SK-N-SH (cell line): Measurements from ENCODE around the gene SLC7A14. TPM values are rescaled to one million over a fixed set of nuclear protein-coding genes. Genes with fewer than 3 reads are reported as not detected.

ENCODE experiments used
- CTCF ChIA-PET: fragments of 300-600, 350-600 bp; formaldehyde crosslinking; extraction: SDS; loops from one replicate; lab custom pipeline; 2021; lab: Yijun Ruan, JAX
- POLR2A ChIA-PET: fragments of 350-600 bp; sonication (Branson Sonifier 250); formaldehyde crosslinking; extraction: SDS; loops from one replicate; lab custom pipeline; 2020; ENCODE audit warnings: antibody characterized with exemption, inconsistent platforms; lab: Yijun Ruan, JAX
- DNase-seq: peaks from one replicate; pipeline ENCODE4 v3.0.0; 2012
- H2AFZ ChIP-seq: fragments of 200-600 bp; sonication (generic); 2 replicates; pipeline ENCODE4 v1.8.1; 2016; ENCODE audit warnings: antibody characterized with exemption, mild to moderate bottlenecking, low read depth
- H3F3A ChIP-seq: fragments of 200-600 bp; sonication (generic); replicated peaks from 2 replicates; pipeline ENCODE3; 2016; ENCODE audit warnings: antibody characterized with exemption, mild to moderate bottlenecking; ENCODE audit not compliant: insufficient read depth
- H3K27ac ChIP-seq, 2 experiments: fragments of 200-500 bp in 1 of 2; fragments of 200-600 bp in 1 of 2; sonication (Bioruptor generic) in 1 of 2; sonication (generic), shearing (Covaris generic) in 1 of 2; 2 replicates each; pipeline versions ENCODE4 v1.5.1 to v1.6.1; 2014 to 2016; ENCODE audit warnings: low read depth in 2 of 2, inconsistent platforms in 1 of 2, low read length in 1 of 2, mild to moderate bottlenecking in 1 of 2, mixed read lengths in 1 of 2
- H3K27me3 ChIP-seq: fragments of 200-600 bp; sonication (generic), shearing (Covaris generic); 2 replicates; pipeline ENCODE4 v1.6.1; 2016; ENCODE audit warnings: mixed run types; ENCODE audit not compliant: insufficient read depth
- H3K36me3 ChIP-seq, 2 experiments: fragments of 200-500 bp in 1 of 2; fragments of 200-600 bp in 1 of 2; sonication (Bioruptor generic) in 1 of 2; sonication (generic) in 1 of 2; replicated peaks in 1 of 2; 2 replicates each; pipeline versions ENCODE3 to v1.5.1; 2014 to 2016; ENCODE audit warnings: low read length in 1 of 2, mild to moderate bottlenecking in 1 of 2; ENCODE audit not compliant: insufficient read depth in 2 of 2, control insufficient read depth in 1 of 2
- H3K4me1 ChIP-seq, 2 experiments: fragments of 200-500 bp in 1 of 2; fragments of 200-600 bp in 1 of 2; sonication (Bioruptor generic) in 1 of 2; sonication (generic), shearing (Covaris generic) in 1 of 2; 2 replicates each; pipeline versions ENCODE4 v1.5.1 to v1.6.1; 2014 to 2016; ENCODE audit warnings: low read depth in 1 of 2, low read length in 1 of 2, mixed run types in 1 of 2; ENCODE audit not compliant: insufficient read depth in 2 of 2, control insufficient read depth in 1 of 2
- H3K4me2 ChIP-seq: fragments of 200-600 bp; sonication (generic), shearing (Covaris generic); 2 replicates; pipeline ENCODE4 v1.6.1; 2017; ENCODE audit warnings: mixed run types
- H3K4me3 ChIP-seq, 2 experiments: fragments of 200-500 bp in 1 of 2; fragments of 200-600 bp in 1 of 2; sonication (Bioruptor generic) in 1 of 2; sonication (generic), shearing (Covaris generic) in 1 of 2; 2 replicates each; pipeline versions ENCODE4 v1.5.1 to v1.8.1; 2014 to 2016; ENCODE audit warnings: low read depth in 2 of 2, inconsistent platforms in 1 of 2, low read length in 1 of 2, mild to moderate bottlenecking in 1 of 2, mixed read lengths in 1 of 2, moderate library complexity in 1 of 2
- H3K79me2 ChIP-seq: fragments of 200-600 bp; sonication (generic); 2 replicates; pipeline ENCODE4 v1.8.1; 2017; ENCODE audit warnings: mild to moderate bottlenecking; ENCODE audit not compliant: insufficient read depth
- H3K9ac ChIP-seq: fragments of 200-600 bp; sonication (generic); 2 replicates; pipeline ENCODE4 v1.6.1; 2017; ENCODE audit warnings: mixed run types
- H3K9me2 ChIP-seq: fragments of 200-600 bp; sonication (generic); 2 replicates; pipeline ENCODE4 v1.6.1; 2017; ENCODE audit warnings: mixed run types
- H3K9me3 ChIP-seq: fragments of 200-600 bp; sonication (generic); 2 replicates; pipeline ENCODE4 v1.6.1; 2017; ENCODE audit warnings: mixed run types, mild to moderate bottlenecking, moderate library complexity
- H4K20me1 ChIP-seq: fragments of 200-600 bp; sonication (generic); 2 replicates; pipeline ENCODE4 v1.6.1; 2017; ENCODE audit warnings: mild to moderate bottlenecking, mixed run types; ENCODE audit not compliant: insufficient read depth
- EP300 ChIP-seq, 2 experiments: IDR thresholded peaks; 2 replicates each; pipeline versions ENCODE4 v1.4.0 to v1.6.1; 2012; ENCODE audit warnings: borderline replicate concordance in 1 of 2, low read depth in 1 of 2, low read length in 1 of 2
- EZH2phosphoT487 ChIP-seq: fragments of 200-600 bp; sonication (generic); IDR thresholded peaks from 2 replicates; pipeline ENCODE4 v1.6.1; 2017; ENCODE audit warnings: low read depth, mixed run types, mild to moderate bottlenecking, antibody characterized with exemption, moderate library complexity, borderline replicate concordance
- PBX3 ChIP-seq: IDR thresholded peaks from 2 replicates; pipeline ENCODE4; 2012
- REST ChIP-seq: IDR thresholded peaks from 2 replicates; pipeline ENCODE4 v1.6.1; 2012; ENCODE audit warnings: mild to moderate bottlenecking, low read depth, low read length, moderate library complexity
- RXRA ChIP-seq: IDR thresholded peaks from 2 replicates; pipeline ENCODE4 v1.4.0; 2012; ENCODE audit warnings: low read depth, mild to moderate bottlenecking, borderline replicate concordance
- SIN3A ChIP-seq: IDR thresholded peaks from 2 replicates; pipeline ENCODE4 v1.6.1; 2012; ENCODE audit warnings: low read depth, mild to moderate bottlenecking, low read length, moderate library complexity, borderline replicate concordance
- SMC3 ChIP-seq: IDR thresholded peaks from 2 replicates; pipeline ENCODE4 v1.6.1; 2012; ENCODE audit warnings: low read depth, low read length, improper control_type of control experiment
- YY1 ChIP-seq: IDR thresholded peaks from 2 replicates; pipeline ENCODE4 v1.4.0; 2012; ENCODE audit warnings: low read depth, mild to moderate bottlenecking
- WGBS: methylation state at CpG from one replicate; pipeline ENCODE4 v1.1.6; 2017; ENCODE audit warnings: low lambda C conversion rate; 5-methylcytosine and 5-hydroxymethylcytosine counted together
- polyA plus RNA-seq, 3 experiments: library from polyadenylated mRNA; depleted of rRNA; stranded (reverse); fragments of >200 nt; gene quantifications; 2 replicates each; pipeline ENCODE4 v1.2.3, GENCODE V29; 2012
- TF ChIP-seq, protein P1 (sequence below): fragments of 200-600 bp; sonication (generic); IDR thresholded peaks from 2 replicates; pipeline ENCODE4 v1.6.1; 2017; ENCODE audit warnings: antibody characterized with exemption, mild to moderate bottlenecking, moderate library complexity
- TF ChIP-seq, protein P2 (sequence below): IDR thresholded peaks from 2 replicates; pipeline ENCODE4 v1.4.0; 2012; ENCODE audit warnings: low read depth, borderline replicate concordance

SLC7A14 gene
- polyA plus RNA-seq, 1 of the 3 experiments (the other 2 are of a cell fraction): 2.5 TPM

GRCh38 chr3:170566413-170566812 is 19.5 kb downstream of the SLC7A14 start:
- ChIA-PET POLR2A (no interaction called here), CTCF (interaction anchor here (0.8 to 1.0 kb wide), 2 partner anchors 43 to 153 kb away, joined by 3 to 4 read pairs; no protein-coding TSS in a partner anchor)
- no peak overlapping the region for H3K27ac ChIP-seq
- WGBS: 96% methylated on average over 2 of the region's 2 CpGs
- no peaks in the 10 kb centered on the region for H3K9me3 ChIP-seq
- H3K36me3 ChIP-seq: no peaks in the 10 kb centered on the region
- no peak overlapping the region for H3K4me3 ChIP-seq
- H3K4me1 ChIP-seq: peaks cover 0 to 17% of the 10 kb centered on the region in 2 experiments; a peak in 2 of 4 replicates
- H3K27me3 ChIP-seq: no peaks in the 10 kb centered on the region
- no peak for TF ChIP-seq PBX3
- no peaks in the 10 kb centered on the region for H3F3A ChIP-seq
- no peak overlapping the region for H3K4me2 ChIP-seq
- H2AFZ ChIP-seq: no peak overlapping the region; the same call in 1 of the 2 replicates
- H3K79me2 ChIP-seq: no peaks in the 10 kb centered on the region
- no peaks in the 10 kb centered on the region for H4K20me1 ChIP-seq
- no peaks in the 10 kb centered on the region for H3K9me2 ChIP-seq
- no peak for DNase-seq
- H3K9ac ChIP-seq: no peak overlapping the region

DNA sequence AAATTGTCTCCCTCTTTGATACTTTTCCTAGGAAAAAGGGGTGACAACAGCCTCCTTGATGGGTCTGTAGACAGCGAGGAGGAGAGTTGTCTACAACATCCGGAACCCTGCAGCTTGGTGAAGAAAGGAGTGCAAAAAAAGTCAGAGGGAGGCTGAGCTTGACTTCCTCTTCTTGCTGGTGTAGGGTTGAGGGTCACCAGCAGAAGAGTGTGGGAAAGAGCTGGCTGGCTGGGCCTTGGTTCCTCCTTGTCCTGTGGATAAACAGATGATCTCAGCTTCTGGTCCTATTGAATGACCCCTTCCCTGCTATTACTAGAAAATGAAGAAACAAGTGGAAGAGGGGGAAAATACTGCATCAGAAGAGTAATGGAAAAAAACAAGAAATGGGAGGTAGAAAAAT is 20.4 kb downstream of the SLC7A14 start:
- H3K4me1 ChIP-seq: peaks cover 0 to 17% of the 10 kb centered on the region in 2 experiments; a peak in 2 of 4 replicates
- H3K27ac ChIP-seq: no peak overlapping the region
- no peaks in the 10 kb centered on the region for H3K27me3 ChIP-seq
- H3K9me3 ChIP-seq: no peaks in the 10 kb centered on the region
- H3K9ac ChIP-seq: no peak overlapping the region
- no peak overlapping the region for H3K4me3 ChIP-seq
- H3K36me3 ChIP-seq: no peaks in the 10 kb centered on the region
- WGBS: 87% methylated on average over 2 of the region's 2 CpGs
- H3K9me2 ChIP-seq: no peaks in the 10 kb centered on the region
- no peaks in the 10 kb centered on the region for H3K79me2 ChIP-seq
- DNase-seq: no peak
- ChIA-PET CTCF (interaction anchor here (0.8 to 1.1 kb wide), 5 partner anchors 15 to 246 kb away, joined by 3 to 4 read pairs (median 3); no protein-coding TSS in a partner anchor), POLR2A (interaction anchor here (0.7 kb wide), 1 partner anchor 30 kb away, joined by 3 read pairs; no protein-coding TSS in a partner anchor)
- H2AFZ ChIP-seq: no peak overlapping the region
- no peaks in the 10 kb centered on the region for H4K20me1 ChIP-seq
- no peaks in the 10 kb centered on the region for H3F3A ChIP-seq
- TF ChIP-seq PBX3: no peak
- TF ChIP-seq, protein P1, sequence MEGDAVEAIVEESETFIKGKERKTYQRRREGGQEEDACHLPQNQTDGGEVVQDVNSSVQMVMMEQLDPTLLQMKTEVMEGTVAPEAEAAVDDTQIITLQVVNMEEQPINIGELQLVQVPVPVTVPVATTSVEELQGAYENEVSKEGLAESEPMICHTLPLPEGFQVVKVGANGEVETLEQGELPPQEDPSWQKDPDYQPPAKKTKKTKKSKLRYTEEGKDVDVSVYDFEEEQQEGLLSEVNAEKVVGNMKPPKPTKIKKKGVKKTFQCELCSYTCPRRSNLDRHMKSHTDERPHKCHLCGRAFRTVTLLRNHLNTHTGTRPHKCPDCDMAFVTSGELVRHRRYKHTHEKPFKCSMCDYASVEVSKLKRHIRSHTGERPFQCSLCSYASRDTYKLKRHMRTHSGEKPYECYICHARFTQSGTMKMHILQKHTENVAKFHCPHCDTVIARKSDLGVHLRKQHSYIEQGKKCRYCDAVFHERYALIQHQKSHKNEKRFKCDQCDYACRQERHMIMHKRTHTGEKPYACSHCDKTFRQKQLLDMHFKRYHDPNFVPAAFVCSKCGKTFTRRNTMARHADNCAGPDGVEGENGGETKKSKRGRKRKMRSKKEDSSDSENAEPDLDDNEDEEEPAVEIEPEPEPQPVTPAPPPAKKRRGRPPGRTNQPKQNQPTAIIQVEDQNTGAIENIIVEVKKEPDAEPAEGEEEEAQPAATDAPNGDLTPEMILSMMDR: no peak
- TF ChIP-seq YY1: no peak
- TF ChIP-seq SMC3: no peak
- no peak for TF ChIP-seq RXRA
- TF ChIP-seq, protein P2, sequence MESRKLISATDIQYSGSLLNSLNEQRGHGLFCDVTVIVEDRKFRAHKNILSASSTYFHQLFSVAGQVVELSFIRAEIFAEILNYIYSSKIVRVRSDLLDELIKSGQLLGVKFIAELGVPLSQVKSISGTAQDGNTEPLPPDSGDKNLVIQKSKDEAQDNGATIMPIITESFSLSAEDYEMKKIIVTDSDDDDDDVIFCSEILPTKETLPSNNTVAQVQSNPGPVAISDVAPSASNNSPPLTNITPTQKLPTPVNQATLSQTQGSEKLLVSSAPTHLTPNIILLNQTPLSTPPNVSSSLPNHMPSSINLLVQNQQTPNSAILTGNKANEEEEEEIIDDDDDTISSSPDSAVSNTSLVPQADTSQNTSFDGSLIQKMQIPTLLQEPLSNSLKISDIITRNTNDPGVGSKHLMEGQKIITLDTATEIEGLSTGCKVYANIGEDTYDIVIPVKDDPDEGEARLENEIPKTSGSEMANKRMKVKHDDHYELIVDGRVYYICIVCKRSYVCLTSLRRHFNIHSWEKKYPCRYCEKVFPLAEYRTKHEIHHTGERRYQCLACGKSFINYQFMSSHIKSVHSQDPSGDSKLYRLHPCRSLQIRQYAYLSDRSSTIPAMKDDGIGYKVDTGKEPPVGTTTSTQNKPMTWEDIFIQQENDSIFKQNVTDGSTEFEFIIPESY: no peak
- no peak for TF ChIP-seq EP300 (IDR thresholded peaks at IDR 0.05; ENCODE audit: borderline replicate concordance in 1 of 2, low read depth in 1 of 2, low read length in 1 of 2)
- TF ChIP-seq SIN3A: no peak
- no peak for TF ChIP-seq EZH2phosphoT487
- TF ChIP-seq REST: no peak
- no peak overlapping the region for H3K4me2 ChIP-seq
